Activated CD8-positive, alpha-beta memory T cell treated with anti-CD3 and anti-CD28 coated beads, Interleukin-2, amount 50 U/mL, for 1 hour (primary cell): ENCODE measurements around the gene RCOR1.
"Not testable (repeated sequence)": the region's sequence is repeated elsewhere in the genome, so short reads cannot be mapped to it uniquely, and the experiment has no call there.

ENCODE experiments used
- DNase-seq: peaks from one replicate; pipeline ENCODE4 v3.0.0-alpha.2; 2020; ENCODE audit errors: extremely low read depth

Gene RCOR1

GRCh38 chr14:102593061-102593824 is 794 bp downstream of the RCOR1 start:
- no peak for DNase-seq

GRCh38 chr14:102593825-102594137 is 1.3 kb downstream of the RCOR1 start:
- no peak for DNase-seq

GRCh38 chr14:102594514-102595175 is 2.2 kb downstream of the RCOR1 start:
- DNase-seq = no peak

- DNase-seq = no peak
Measured at GRCh38 chr14:102601378-102601925, 9.0 kb downstream of the RCOR1 start.

GRCh38 chr14:102602421-102603292 is 10.2 kb downstream of the RCOR1 start:
- DNase-seq = no peak

- no peak for DNase-seq
Measured at GRCh38 chr14:102603293-102603907, 11.0 kb downstream of the RCOR1 start.

- DNase-seq = no peak
Measured at GRCh38 chr14:102604183-102604582, 11.7 kb downstream of the RCOR1 start.

- DNase-seq = no peak
Measured at GRCh38 chr14:102605029-102605428, 12.6 kb downstream of the RCOR1 start.

- no peak for DNase-seq
Measured at GRCh38 chr14:102606296-102606695, 13.8 kb downstream of the RCOR1 start.

GRCh38 chr14:102608064-102608446 is 15.6 kb downstream of the RCOR1 start:
- DNase-seq = no peak

- DNase-seq = no peak
Measured at GRCh38 chr14:102610968-102611811, 18.7 kb downstream of the RCOR1 start.

- no peak for DNase-seq
Measured at GRCh38 chr14:102616318-102616717, 23.9 kb downstream of the RCOR1 start.

GRCh38 chr14:102616799-102617198 is 24.4 kb downstream of the RCOR1 start:
- DNase-seq = no peak

- DNase-seq = not testable (repeated sequence)
Measured at GRCh38 chr14:102619012-102619411, 26.6 kb downstream of the RCOR1 start.

GRCh38 chr14:102620413-102620812 is 28.0 kb downstream of the RCOR1 start:
- DNase-seq = no peak

GRCh38 chr14:102622262-102622885 is 29.9 kb downstream of the RCOR1 start:
- DNase-seq = no peak

GRCh38 chr14:102624666-102625065 is 32.2 kb downstream of the RCOR1 start:
- DNase-seq = no peak

- DNase-seq = no peak
Measured at GRCh38 chr14:102625564-102626296, 33.3 kb downstream of the RCOR1 start.

GRCh38 chr14:102626530-102626929 is 34.1 kb downstream of the RCOR1 start:
- DNase-seq = no peak

- DNase-seq = no peak
Measured at GRCh38 chr14:102629011-102629444, 36.6 kb downstream of the RCOR1 start.
